OCI-LY3 (cell line): ENCODE results near the gene GDAP2.

Source experiments
- CTCF ChIP-seq: fragments of 200-600, 300-600 bp; sonication (generic); IDR thresholded peaks from 2 replicates; pipeline ENCODE4 v1.5.1; 2014; ENCODE audit warnings: antibody characterized with exemption, low read length, low read depth
- EZH2phosphoT487 ChIP-seq: fragments of 200-600 bp; shearing (Covaris generic); IDR thresholded peaks from 2 replicates; pipeline ENCODE4 v1.6.1; 2018; ENCODE audit warnings: antibody characterized with exemption, mixed run types, low read depth

- TF ChIP-seq CTCF (no peak), EZH2phosphoT487 (no peak)
Measured at GRCh38 chr1:117819301-117819700, 110.1 kb downstream of the GDAP2 start.
